Endothelial cell of umbilical vein (primary cell): Measurements from ENCODE around the gene ENTPD7.

Source experiments
- CTCF ChIP-seq, 2 donors: IDR thresholded peaks; 1 replicate in 1 of 2; 2 replicates in 1 of 2; pipeline ENCODE4 v1.5.1; 2011; ENCODE audit warnings: low read length in 2 of 2, mild to moderate bottlenecking in 2 of 2, moderate library complexity in 2 of 2, control low read depth in 1 of 2, inconsistent platforms in 1 of 2, low read depth in 1 of 2; ENCODE audit not compliant: insufficient read depth in 1 of 2; ENCODE audit errors: extremely low read depth in 1 of 2
- EZH2 ChIP-seq: IDR thresholded peaks from 2 replicates; pipeline ENCODE4 v1.6.1; 2012; ENCODE audit warnings: borderline replicate concordance, low read depth, mild to moderate bottlenecking, moderate library complexity, low read length, inconsistent platforms; ENCODE audit not compliant: severe bottlenecking
- JUN ChIP-seq: IDR thresholded peaks from 2 replicates; pipeline ENCODE4 v1.6.1; 2011; ENCODE audit warnings: borderline replicate concordance, low read depth; ENCODE audit not compliant: insufficient read length, insufficient read depth
- MAX ChIP-seq: IDR thresholded peaks from 2 replicates; pipeline ENCODE4 v1.6.1; 2011; ENCODE audit not compliant: insufficient read depth, insufficient read length
- POLR2A ChIP-seq: IDR thresholded peaks from 2 replicates; pipeline ENCODE4 v1.6.1; 2012; ENCODE audit warnings: low read depth, mild to moderate bottlenecking, control low read depth, low read length
- POLR2AphosphoS5 ChIP-seq: IDR thresholded peaks from 2 replicates; pipeline ENCODE4 v1.6.1; 2012; ENCODE audit warnings: low read depth, mild to moderate bottlenecking, control low read depth, low read length, moderate library complexity; ENCODE audit not compliant: insufficient read depth

- no peak for TF ChIP-seq POLR2A
- no peak for TF ChIP-seq CTCF (IDR thresholded peaks at IDR 0.05; ENCODE audit: extremely low read depth in 1 of 2, insufficient read depth in 1 of 2, low read depth in 1 of 2, low read length in 2 of 2)
- no peak for TF ChIP-seq MAX
- TF ChIP-seq JUN, result no peak
- TF ChIP-seq POLR2AphosphoS5, result no peak
- TF ChIP-seq EZH2, result no peak
These were observed 81.0 kb downstream of the ENTPD7 start for GRCh38 chr10:99740260-99740659.
